Fibroblast of lung (primary cell): ENCODE data around the gene ATG4C. TPM values are rescaled to one million over a fixed set of nuclear protein-coding genes. Genes with fewer than 3 reads are reported as not detected.

Experiments used
- DNase-seq, 2 donors: peaks; one replicate each; pipeline versions ENCODE4 v3.0.0 to v3.0.0-alpha.2; 2010; ENCODE audit warnings: low read depth in 2 of 2
- H2AFZ ChIP-seq: 2 replicates; pipeline ENCODE4 v1.5.1; 2012; ENCODE audit warnings: low read length, control low read depth, inconsistent platforms
- H3K27ac ChIP-seq: 2 replicates; pipeline ENCODE4 v1.5.1; 2011; ENCODE audit warnings: low read length, control low read depth; ENCODE audit not compliant: insufficient read depth
- H3K27me3 ChIP-seq: 2 replicates; pipeline ENCODE4 v1.5.1; 2011; ENCODE audit warnings: mild to moderate bottlenecking, low read length; ENCODE audit not compliant: control insufficient read depth, insufficient read depth
- H3K36me3 ChIP-seq: 2 replicates; pipeline ENCODE4 v1.5.1; 2011; ENCODE audit warnings: low read length; ENCODE audit not compliant: control insufficient read depth, insufficient read depth
- H3K4me1 ChIP-seq: 2 replicates; pipeline ENCODE4 v1.5.1; 2011; ENCODE audit warnings: low read length; ENCODE audit not compliant: control insufficient read depth, insufficient read depth; ENCODE audit errors: extremely low read depth
- H3K4me2 ChIP-seq: 2 replicates; pipeline ENCODE4 v1.5.1; 2011; ENCODE audit warnings: low read length, control low read depth; ENCODE audit not compliant: insufficient read depth; ENCODE audit errors: extremely low read depth
- H3K4me3 ChIP-seq, 4 experiments: fragments of 200-600 bp in 1 of 4; sonication (generic) in 1 of 4; replicated peaks in 1 of 4; 2 replicates each; pipeline ENCODE4 v1.5.1; 2011 to 2016; ENCODE audit warnings: low read length in 4 of 4, low read depth in 3 of 4, mild to moderate bottlenecking in 3 of 4, control low read depth in 2 of 4, inconsistent platforms in 1 of 4, mixed read lengths in 1 of 4; ENCODE audit not compliant: insufficient read depth in 1 of 4; ENCODE audit errors: control extremely low read depth in 1 of 4
- H3K79me2 ChIP-seq: 2 replicates; pipeline ENCODE4 v1.5.1; 2012; ENCODE audit warnings: mild to moderate bottlenecking, low read length, inconsistent platforms; ENCODE audit not compliant: control insufficient read depth, insufficient read depth
- H3K9ac ChIP-seq: 2 replicates; pipeline ENCODE4 v1.5.1; 2011; ENCODE audit warnings: mild to moderate bottlenecking, low read length, control low read depth; ENCODE audit not compliant: insufficient read depth
- H3K9me3 ChIP-seq: 2 replicates; pipeline ENCODE4 v1.5.1; 2012; ENCODE audit warnings: low read depth, low read length; ENCODE audit not compliant: control insufficient read depth, insufficient read depth
- H4K20me1 ChIP-seq: 2 replicates; pipeline ENCODE4 v1.5.1; 2011; ENCODE audit warnings: low read length; ENCODE audit not compliant: control insufficient read depth, insufficient read depth; ENCODE audit errors: extremely low read depth
- CTCF ChIP-seq, 2 donors: IDR thresholded peaks in 1 of 2; conservative IDR thresholded peaks in 1 of 2; 1 replicate in 1 of 2; 2 replicates in 1 of 2; pipeline ENCODE4 v1.5.1; 2011 to 2012; ENCODE audit warnings: low read length in 2 of 2, control low read depth in 1 of 2, inconsistent platforms in 1 of 2, low read depth in 1 of 2, mild to moderate bottlenecking in 1 of 2
- EZH2 ChIP-seq: IDR thresholded peaks from 2 replicates; pipeline ENCODE4 v1.5.1; 2012; ENCODE audit warnings: low read length, control low read depth, mild to moderate bottlenecking; ENCODE audit errors: missing control alignments
- polyA plus RNA-seq, 2 donors: library from polyadenylated mRNA; depleted of rRNA in 1 of 2; stranded (reverse) in 1 of 2; unstranded in 1 of 2; fragments of >200 nt; gene quantifications; 2 replicates each; pipeline ENCODE4 v1.2.1, GENCODE V29; 2011 to 2012; ENCODE audit warnings: missing spikeins in 1 of 2
- total RNA-seq: library from RNA; depleted of rRNA; stranded (reverse); fragments of >200 nt; gene quantifications from 2 replicates; pipeline ENCODE4 v1.2.1, GENCODE V29; 2014

The ATG4C gene
- total and polyA plus RNA-seq, 2 donors (not counting 1 experiment from before 2014, with no cell fraction given) = 9.0 to 12.1 TPM

- H3K79me2 ChIP-seq = no peaks in the 10 kb centered on the region
- DNase-seq = no peak
These were observed 104.0 kb downstream of the ATG4C start for GRCh38 chr1:62887799-62888507.

GRCh38 chr1:62891956-62892562 is 108.1 kb downstream of the ATG4C start:
- TF ChIP-seq CTCF (conservative IDR thresholded peaks at IDR 0.05 in 1 of 2, IDR thresholded peaks at IDR 0.05 in 1 of 2; ENCODE audit: low read depth in 1 of 2, low read length in 2 of 2) (no peak), EZH2 (no peak)
- DNase-seq = no peak
- no peaks in the 10 kb centered on the region for H3K27me3 ChIP-seq
- no peak overlapping the region for H3K4me2 ChIP-seq
- no peaks in the 10 kb centered on the region for H3K36me3 ChIP-seq
- no peaks in the 10 kb centered on the region for H4K20me1 ChIP-seq
- H3K27ac ChIP-seq = no peak overlapping the region
- no peaks in the 10 kb centered on the region for H3K79me2 ChIP-seq
- no peaks in the 10 kb centered on the region for H3K9me3 ChIP-seq
- H3K9ac ChIP-seq = no peak overlapping the region
- H3K4me1 ChIP-seq = no peaks in the 10 kb centered on the region
- H2AFZ ChIP-seq = no peak overlapping the region
- no peak overlapping the region for H3K4me3 ChIP-seq

More at GRCh38 chr1:62887799-62888507, 104.0 kb downstream of the ATG4C start:
- H3K4me1 ChIP-seq = no peaks in the 10 kb centered on the region
- no peaks in the 10 kb centered on the region for H3K36me3 ChIP-seq
- no peaks in the 10 kb centered on the region for H4K20me1 ChIP-seq
- H3K9ac ChIP-seq = no peak overlapping the region
- H3K9me3 ChIP-seq = no peaks in the 10 kb centered on the region
- no peak overlapping the region for H3K27ac ChIP-seq
- H2AFZ ChIP-seq = no peak overlapping the region
- H3K27me3 ChIP-seq = no peaks in the 10 kb centered on the region
- H3K4me3 ChIP-seq = no peak overlapping the region
- no peak overlapping the region for H3K4me2 ChIP-seq
- no peak for TF ChIP-seq CTCF (conservative IDR thresholded peaks at IDR 0.05 in 1 of 2, IDR thresholded peaks at IDR 0.05 in 1 of 2; ENCODE audit: low read depth in 1 of 2, low read length in 2 of 2)
- TF ChIP-seq EZH2 = no peak

- no peak overlapping the region for H3K27ac ChIP-seq
- no peaks in the 10 kb centered on the region for H3K27me3 ChIP-seq
- no peak overlapping the region for H3K9ac ChIP-seq
- no peaks in the 10 kb centered on the region for H3K9me3 ChIP-seq
- DNase-seq = no peak
- no peaks in the 10 kb centered on the region for H4K20me1 ChIP-seq
- H3K4me3 ChIP-seq = no peak overlapping the region
- no peak for TF ChIP-seq EZH2
- no peak for TF ChIP-seq CTCF (conservative IDR thresholded peaks at IDR 0.05 in 1 of 2, IDR thresholded peaks at IDR 0.05 in 1 of 2; ENCODE audit: low read depth in 1 of 2, low read length in 2 of 2)
- no peaks in the 10 kb centered on the region for H3K4me1 ChIP-seq
- no peaks in the 10 kb centered on the region for H3K36me3 ChIP-seq
- no peak overlapping the region for H3K4me2 ChIP-seq
- H2AFZ ChIP-seq = no peak overlapping the region
- H3K79me2 ChIP-seq = no peaks in the 10 kb centered on the region
These were observed 113.9 kb downstream of the ATG4C start for GRCh38 chr1:62897788-62898187.
